NCI-H1417 (cell line): Measurements from ENCODE around the gene DZIP1L.

Experiments
- DNase-seq, 3 experiments: peaks; one replicate each; lab custom pipeline; 2025; lab: John Stamatoyannopoulos, UW

Gene DZIP1L

GRCh38 chr3:138034918-138035317 is 80.5 kb downstream of the DZIP1L start:
- no peak for DNase-seq

GRCh38 chr3:138033202-138033691 is 82.2 kb downstream of the DZIP1L start:
- DNase-seq, result no peak

- no peak for DNase-seq
Measured at GRCh38 chr3:138032567-138032966, 82.8 kb downstream of the DZIP1L start.

GRCh38 chr3:138031536-138031935 is 83.9 kb downstream of the DZIP1L start:
- no peak for DNase-seq

GRCh38 chr3:138030734-138031280 is 84.6 kb downstream of the DZIP1L start:
- no peak for DNase-seq

GRCh38 chr3:138027821-138028220 is 87.6 kb downstream of the DZIP1L start:
- DNase-seq, result no peak

- no peak for DNase-seq
Measured at GRCh38 chr3:138025553-138025952, 89.9 kb downstream of the DZIP1L start.

GRCh38 chr3:138023754-138024153 is 91.7 kb downstream of the DZIP1L start:
- DNase-seq, result no peak

GRCh38 chr3:138019281-138020069 is 95.9 kb downstream of the DZIP1L start:
- no peak for DNase-seq

- DNase-seq, result no peak
Measured at GRCh38 chr3:138016065-138016464, 99.3 kb downstream of the DZIP1L start.

GRCh38 chr3:138012526-138012925 is 102.9 kb downstream of the DZIP1L start:
- no peak for DNase-seq
